ENCODE measurements around the gene ST6GAL1. TPM values are rescaled to one million over a fixed set of nuclear protein-coding genes. Genes with fewer than 3 reads are reported as not detected.

The ST6GAL1 gene
- total and polyA plus RNA-seq, 2 of the 8 experiments (the other 6 are each of a cell fraction or from before 2014, with no cell fraction given) = 62.8 to 80.9 TPM

DNA sequence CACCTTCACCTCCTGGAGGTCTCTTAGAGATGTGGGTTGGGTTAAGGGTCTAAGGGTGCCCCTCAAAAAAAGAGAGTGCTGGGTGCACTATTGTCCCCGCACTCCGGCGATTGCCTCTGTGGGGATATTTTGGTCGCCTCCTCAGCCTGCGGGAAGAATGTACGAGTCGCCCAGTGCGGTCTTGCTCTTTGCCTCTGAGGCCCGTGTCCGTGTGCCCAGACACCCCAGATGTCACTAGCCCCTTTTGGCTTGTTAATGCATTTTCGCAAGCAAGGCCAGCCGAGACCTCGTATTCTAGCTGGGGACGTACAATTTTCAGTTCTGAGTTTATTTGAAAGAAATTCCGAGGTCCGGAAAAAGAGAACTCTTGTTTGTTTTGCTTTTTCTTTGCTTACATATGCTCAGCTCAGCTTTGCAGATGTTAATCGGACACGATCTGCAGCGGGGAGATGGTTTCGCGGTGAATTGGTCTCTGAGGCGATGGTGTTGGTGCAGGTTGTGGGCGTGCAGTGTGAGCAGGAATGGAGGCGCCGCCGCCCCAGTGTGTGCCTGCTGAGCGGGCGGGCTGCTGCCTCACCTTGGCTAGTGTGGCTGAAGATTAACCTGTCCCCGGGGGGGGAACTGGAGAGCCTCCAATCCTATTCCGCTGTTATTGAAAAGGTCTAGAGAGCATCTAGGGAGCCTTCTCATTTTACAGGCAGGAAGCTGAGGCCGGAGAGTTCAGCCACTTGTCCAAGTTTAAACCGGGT is 1.4 kb downstream of the ST6GAL1 start:
- H2AFZ ChIP-seq (ENCODE audit: low read length) = no peak overlapping the region
- H2BK15ac ChIP-seq (ENCODE audit: low read length) = peak overlapping the region; percentile 92; the same call in 1 of the 2 replicates
- H2BK12ac ChIP-seq (ENCODE audit: low read depth, low read length) = peak overlapping the region; percentile 84; the same call in 1 of the 2 replicates
- FAIRE-seq (no peak), DNase-seq (ENCODE audit: low read depth in 1 of 2, low spot score in 2 of 2) (peak in 1 of 2 experiments; percentile 60)
- H4K20me1 ChIP-seq (replicated peaks in 1 of 2; ENCODE audit: control insufficient read depth in 1 of 2, insufficient read depth in 2 of 2, low read length in 2 of 2) = peaks cover 0 to 2% of the 10 kb centered on the region in 2 experiments
- peaks cover 0 to 6% (median 0%) of the 10 kb centered on the region in 4 experiments; a peak in 2 of 7 replicates for H3K27me3 ChIP-seq (replicated peaks in 1 of 4; ENCODE audit: control insufficient read depth in 3 of 4, extremely low read depth in 1 of 4, insufficient read depth in 3 of 4, low read length in 3 of 4)
- no peak overlapping the region for H3K14ac ChIP-seq (ENCODE audit: insufficient read length)
- peak overlapping the region; percentile 75 for H4K91ac ChIP-seq (replicated peaks; ENCODE audit: insufficient read length, low read length)
- H3K79me2 ChIP-seq (ENCODE audit: control insufficient read depth in 1 of 2, insufficient read depth in 2 of 2, low read length in 2 of 2) = peaks cover 16 to 53% of the 10 kb centered on the region in 2 experiments
- peak overlapping the region; percentile 60 for H4K8ac ChIP-seq (ENCODE audit: extremely low read depth, insufficient read depth, low read length)
- peak overlapping the region; percentile 83 for H2BK5ac ChIP-seq (ENCODE audit: low read depth, low read length)
- H3K18ac ChIP-seq (ENCODE audit: extremely low read depth, low read length) = peak overlapping the region; percentile 93; the same call in 1 of the 2 replicates
- H3K36me3 ChIP-seq (ENCODE audit: control insufficient read depth in 2 of 4, insufficient read depth in 4 of 4, low read length in 3 of 4) = peaks cover 0 to 28% (median 8%) of the 10 kb centered on the region in 4 experiments; a peak in 4 of 8 replicates
- no peak overlapping the region for H2BK120ac ChIP-seq (replicated peaks; ENCODE audit: low read depth, low read length)
- ChIA-PET CTCF (ENCODE audit: partially characterized antibody) (interaction anchor here (0.6 to 4.7 kb wide), 18 partner anchors 8 to 208 kb away, joined by 3 to 22 read pairs (median 4); partner anchors contain the start of gene RPL39L), POLR2A (ENCODE audit: partially characterized antibody) (interaction anchor here (0.6 to 3.4 kb wide), 30 partner anchors 8 to 364 kb away, joined by 3 to 17 read pairs (median 4); partner anchors contain the start of gene EIF4A2)
- peak overlapping the region; percentile 72 to 91 for H3K4me2 ChIP-seq (ENCODE audit: insufficient read depth in 1 of 2, low read depth in 2 of 2, low read length in 2 of 2)
- peak overlapping the region; percentile 25; the same call in 1 of the 2 replicates for H2AK5ac ChIP-seq (ENCODE audit: low read depth, low read length)
- peaks cover 10 to 17% (median 14%) of the 10 kb centered on the region in 4 experiments; a peak in 6 of 7 replicates for H3K4me1 ChIP-seq (replicated peaks in 1 of 4; ENCODE audit: control insufficient read depth in 3 of 4, insufficient read depth in 4 of 4, low read length in 3 of 4)
- H3K4ac ChIP-seq (replicated peaks; ENCODE audit: insufficient read length, low read depth, low read length) = peak overlapping the region; percentile 40
- peak overlapping the region; percentile 76 to 89 (median 80) for H3K4me3 ChIP-seq (ENCODE audit: extremely low read depth in 1 of 4, insufficient read depth in 2 of 4, low read depth in 3 of 4, low read length in 4 of 4)
- peak overlapping the region in 3 of 4 experiments; percentile 63 to 91 (median 70); a peak in 6 of 7 replicates for H3K9ac ChIP-seq (replicated peaks in 1 of 4; ENCODE audit: extremely low read depth in 1 of 4, low read depth in 3 of 4, low read length in 3 of 4)
- no peak overlapping the region for H3K23ac ChIP-seq (ENCODE audit: insufficient read length)
- peaks cover 2% of the 10 kb centered on the region for H3K79me1 ChIP-seq (ENCODE audit: low read depth, low read length)
- H3K23me2 ChIP-seq (ENCODE audit: low read depth, low read length) = peaks cover 15% of the 10 kb centered on the region
- H3K9me3 ChIP-seq (ENCODE audit: insufficient read depth in 2 of 2, low read depth in 1 of 2, low read length in 1 of 2) = no peaks in the 10 kb centered on the region; a peak in 1 of 4 replicates
- 3% methylated on average over 31 of the region's 32 CpGs; no CpG with 5 or more reads in 1 of the 2 experiments for WGBS, 2 experiments (ENCODE audit: extremely low coverage in 1 of 2, insufficient coverage in 1 of 2, insufficient read length in 1 of 2, insufficient replicate concordance in 2 of 2, low coverage in 1 of 2, low lambda C conversion rate in 2 of 2, missing lambda C conversion rate in 1 of 2)
- H3K56ac ChIP-seq (replicated peaks; ENCODE audit: insufficient read length, low read depth, low read length) = peak overlapping the region; percentile 19
- peak overlapping the region; percentile 19 for H4K5ac ChIP-seq (ENCODE audit: insufficient read length, low read depth, low read length)
- H3K27ac ChIP-seq (ENCODE audit: low read depth, low read length) = no peak overlapping the region
- no peak overlapping the region for H2BK20ac ChIP-seq (ENCODE audit: low read length)
- TF ChIP-seq POLR2AphosphoS5 (IDR thresholded peaks at IDR 0.05; ENCODE audit: low read depth, low read length) = peak; percentile 7
- TF ChIP-seq, protein P1, sequence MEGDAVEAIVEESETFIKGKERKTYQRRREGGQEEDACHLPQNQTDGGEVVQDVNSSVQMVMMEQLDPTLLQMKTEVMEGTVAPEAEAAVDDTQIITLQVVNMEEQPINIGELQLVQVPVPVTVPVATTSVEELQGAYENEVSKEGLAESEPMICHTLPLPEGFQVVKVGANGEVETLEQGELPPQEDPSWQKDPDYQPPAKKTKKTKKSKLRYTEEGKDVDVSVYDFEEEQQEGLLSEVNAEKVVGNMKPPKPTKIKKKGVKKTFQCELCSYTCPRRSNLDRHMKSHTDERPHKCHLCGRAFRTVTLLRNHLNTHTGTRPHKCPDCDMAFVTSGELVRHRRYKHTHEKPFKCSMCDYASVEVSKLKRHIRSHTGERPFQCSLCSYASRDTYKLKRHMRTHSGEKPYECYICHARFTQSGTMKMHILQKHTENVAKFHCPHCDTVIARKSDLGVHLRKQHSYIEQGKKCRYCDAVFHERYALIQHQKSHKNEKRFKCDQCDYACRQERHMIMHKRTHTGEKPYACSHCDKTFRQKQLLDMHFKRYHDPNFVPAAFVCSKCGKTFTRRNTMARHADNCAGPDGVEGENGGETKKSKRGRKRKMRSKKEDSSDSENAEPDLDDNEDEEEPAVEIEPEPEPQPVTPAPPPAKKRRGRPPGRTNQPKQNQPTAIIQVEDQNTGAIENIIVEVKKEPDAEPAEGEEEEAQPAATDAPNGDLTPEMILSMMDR (IDR thresholded peaks at IDR 0.05; ENCODE audit: control extremely low read depth in 1 of 3, insufficient read depth in 1 of 3, low read depth in 1 of 3, low read length in 3 of 3) = no peak
- no peak for TF ChIP-seq TBP (IDR thresholded peaks at IDR 0.05; ENCODE audit: low read depth, low read length)
- TF ChIP-seq, protein P2, sequence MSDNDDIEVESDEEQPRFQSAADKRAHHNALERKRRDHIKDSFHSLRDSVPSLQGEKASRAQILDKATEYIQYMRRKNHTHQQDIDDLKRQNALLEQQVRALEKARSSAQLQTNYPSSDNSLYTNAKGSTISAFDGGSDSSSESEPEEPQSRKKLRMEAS (IDR thresholded peaks at IDR 0.05) = peak; percentile 45; the same call in 1 of the 2 replicates

All from H1 (cell line).